HepG2 (cell line): ENCODE results near the gene POU6F2. TPM values are rescaled to one million over a fixed set of nuclear protein-coding genes. Genes with fewer than 3 reads are reported as not detected.

Source experiments
- ATAC-seq: fragments of 200-7000 bp; cut with Tn5 transposase; 3 replicates; pipeline ENCODE4 v1.9.1; 2020; ENCODE audit warnings: mild to moderate bottlenecking, moderate library complexity
- BruUV-seq: library from RNA; stranded (reverse); fragments of 400-500 nt; replicated peaks from 2 replicates; lab custom pipeline; 2021; lab: Mats Ljungman, UMichigan
- CTCF ChIA-PET: fragments of 300-600 bp; formaldehyde crosslinking; extraction: SDS; loops from one replicate; lab custom pipeline; 2021; ENCODE audit warnings: low total read pairs, inconsistent platforms, low intra/inter-chr PET ratio; lab: Yijun Ruan, JAX
- POLR2A ChIA-PET: fragments of 350-600 bp; sonication (Branson Sonifier 250); formaldehyde crosslinking; loops from one replicate; lab custom pipeline; 2020; ENCODE audit warnings: antibody characterized with exemption, inconsistent platforms; lab: Yijun Ruan, JAX
- DNase-seq: peaks from one replicate; pipeline ENCODE4 v3.0.0-alpha.2; 2015; ENCODE audit warnings: low spot score
- FAIRE-seq: peaks from 3 replicates; lab custom pipeline; 2011; peaks lifted over from hg19 to GRCh38; lab: Jason Lieb, UNC
- H2AFZ ChIP-seq: one replicate; pipeline ENCODE4 v1.6.1; 2011; ENCODE audit warnings: low read length, inconsistent platforms
- H3K27ac ChIP-seq: fragments of 300-600 bp; 3 replicates; pipeline ENCODE4 v1.8.0; 2011; ENCODE audit warnings: mixed run types, mild to moderate bottlenecking, mixed read lengths, low read length, inconsistent platforms; ENCODE audit not compliant: insufficient read depth; ENCODE audit errors: extremely low read length
- H3K27me3 ChIP-seq, 2 experiments: fragments of 200-600 bp in 1 of 2; 2 replicates in 1 of 2; 3 replicates in 1 of 2; pipeline versions ENCODE4 v1.6.0 to v1.8.0; 2011; ENCODE audit warnings: low read length in 2 of 2, mild to moderate bottlenecking in 2 of 2, moderate library complexity in 2 of 2, inconsistent platforms in 1 of 2; ENCODE audit not compliant: insufficient read depth in 2 of 2, control insufficient read depth in 1 of 2
- H3K36me3 ChIP-seq, 2 experiments: fragments of 200-600 bp in 1 of 2; replicated peaks in 1 of 2; 2 replicates in 1 of 2; 3 replicates in 1 of 2; pipeline versions ENCODE4 v1.5.1 to v1.8.0; 2011; ENCODE audit warnings: low read length in 2 of 2, inconsistent platforms in 1 of 2; ENCODE audit not compliant: insufficient read depth in 2 of 2, control insufficient read depth in 1 of 2
- H3K4me1 ChIP-seq: 2 replicates; pipeline ENCODE4 v1.5.1; 2012; ENCODE audit warnings: low read length, inconsistent platforms; ENCODE audit not compliant: insufficient read depth
- H3K4me2 ChIP-seq: 2 replicates; pipeline ENCODE4 v1.6.0; 2011; ENCODE audit warnings: low read depth, low read length, inconsistent platforms
- H3K4me3 ChIP-seq, 3 experiments: fragments of 200-600 bp in 1 of 3; sonication (generic), shearing (Covaris generic) in 1 of 3; replicated peaks in 1 of 3; 2 replicates each; pipeline ENCODE4 v1.5.1; 2011 to 2016; ENCODE audit warnings: low read length in 3 of 3, inconsistent platforms in 2 of 3, low read depth in 2 of 3, mild to moderate bottlenecking in 2 of 3, control low read depth in 1 of 3, mixed read lengths in 1 of 3; ENCODE audit not compliant: insufficient read depth in 1 of 3
- H3K79me2 ChIP-seq: one replicate; pipeline ENCODE4 v1.6.1; 2011; ENCODE audit warnings: low read length, inconsistent platforms; ENCODE audit not compliant: insufficient read depth
- H3K9ac ChIP-seq: 2 replicates; pipeline ENCODE4 v1.6.0; 2011; ENCODE audit warnings: mild to moderate bottlenecking, low read depth, low read length, inconsistent platforms; ENCODE audit not compliant: insufficient read depth
- H3K9me3 ChIP-seq: 2 replicates; pipeline ENCODE4 v1.5.1; 2012; ENCODE audit warnings: mild to moderate bottlenecking, low read length
- H4K20me1 ChIP-seq: 2 replicates; pipeline ENCODE4 v1.6.0; 2011; ENCODE audit warnings: inconsistent platforms, mild to moderate bottlenecking, low read length, moderate library complexity; ENCODE audit not compliant: insufficient read depth
- FOXK1 ChIP-seq: sonication (generic); formaldehyde crosslinking; IDR thresholded peaks from 2 replicates; pipeline ENCODE4 v1.4.0; 2020; ENCODE audit warnings: low read depth, missing genetic modification reagents, borderline replicate concordance
- HNF4G ChIP-seq, 2 experiments: sonication (generic) in 1 of 2; formaldehyde crosslinking in 1 of 2; IDR thresholded peaks; 2 replicates each; pipeline versions ENCODE4 v1.4.0 to v1.6.1; 2011 to 2020; ENCODE audit warnings: borderline replicate concordance in 2 of 2, low read depth in 2 of 2, mild to moderate bottlenecking in 2 of 2, low read length in 1 of 2, missing genetic modification reagents in 1 of 2, moderate library complexity in 1 of 2
- NR1H2 ChIP-seq: sonication (generic); formaldehyde crosslinking; IDR thresholded peaks from 2 replicates; pipeline ENCODE4 v1.8.1; 2022; ENCODE audit warnings: low read depth, missing genetic modification reagents, borderline replicate concordance
- REL ChIP-seq: sonication (generic); formaldehyde crosslinking; conservative IDR thresholded peaks from 2 replicates; pipeline ENCODE4 v1.8.0; 2022; ENCODE audit warnings: mild to moderate bottlenecking, missing genetic modification reagents, moderate library complexity
- REXO4 ChIP-seq: sonication (generic); formaldehyde crosslinking; IDR thresholded peaks from 2 replicates; pipeline ENCODE4 v1.8.0; 2022; ENCODE audit warnings: missing genetic modification reagents, mild to moderate bottlenecking, borderline replicate concordance
- SMC3 ChIP-seq: IDR thresholded peaks from 2 replicates; pipeline ENCODE4 v1.6.1; 2011; ENCODE audit warnings: low read length, improper control_type of control experiment
- ZNF20 ChIP-seq: sonication (generic); formaldehyde crosslinking; IDR thresholded peaks from 2 replicates; pipeline ENCODE4 v1.4.0; 2020; ENCODE audit warnings: mild to moderate bottlenecking, moderate library complexity, missing genetic modification reagents
- ZNF557 ChIP-seq: sonication (generic); formaldehyde crosslinking; IDR thresholded peaks from 2 replicates; pipeline ENCODE4 v1.4.0; 2020; ENCODE audit warnings: missing genetic modification reagents
- ZNF850 ChIP-seq: sonication (generic); formaldehyde crosslinking; conservative IDR thresholded peaks from 2 replicates; pipeline ENCODE4 v1.9.0; 2021; ENCODE audit warnings: mild to moderate bottlenecking, missing genetic modification reagents
- WGBS: methylation state at CpG from one replicate; pipeline ENCODE4 v1.1.6; 2017; ENCODE audit warnings: low lambda C conversion rate; 5-methylcytosine and 5-hydroxymethylcytosine counted together
- in situ Hi-C: cut with HindIII; loops from 2 replicates; pipeline ENCODE4 v1.10.0; 2017; ENCODE audit warnings: low pct_unique_long_range_greater_than_20kb; ENCODE audit not compliant: extremely low pct_ligation_motif_present
- intact Hi-C: fragments of 100-400 bp; cut with micrococcal nuclease; formaldehyde crosslinking; loops from one replicate; pipeline ENCODE4 v1.10.0; 2022; ENCODE audit not compliant: unreplicated experiment
- polyA plus RNA-seq, 8 experiments: library from polyadenylated mRNA; depleted of rRNA in 3 of 8; stranded (reverse) in 7 of 8; unstranded in 1 of 8; fragments of >200 nt; fragmentation: Illumina TruSeq in 4 of 8; extraction: Trizol in 4 of 8; gene quantifications; 2 replicates each; pipeline versions ENCODE4 v1.2.1 to v1.2.3, GENCODE V29; 2011 to 2016; ENCODE audit warnings: low read depth in 4 of 8, missing spikeins in 1 of 8, mixed read lengths in 1 of 8; ENCODE audit not compliant: insufficient read depth in 1 of 8
- total RNA-seq, 5 experiments: library from RNA; depleted of rRNA; stranded (reverse); fragments of >200 nt; fragmentation: Illumina TruSeq; extraction: Trizol; gene quantifications; 2 replicates each; pipeline ENCODE4 v1.2.3, GENCODE V29; 2016; ENCODE audit warnings: low read depth in 1 of 5
- TF ChIP-seq, protein P1 (sequence below): IDR thresholded peaks from 2 replicates; pipeline ENCODE4 v1.6.1; 2016
- TF ChIP-seq, protein P2 (sequence below): IDR thresholded peaks from 2 replicates; pipeline ENCODE4 v1.6.1; 2016; ENCODE audit warnings: low read depth, borderline replicate concordance
- TF ChIP-seq, protein P3 (sequence below): sonication (generic); formaldehyde crosslinking; IDR thresholded peaks from 2 replicates; pipeline ENCODE4 v1.8.1; 2023; ENCODE audit warnings: mild to moderate bottlenecking, missing genetic modification reagents
- TF ChIP-seq, protein P4 (sequence below): fragments of 450-650 bp; IDR thresholded peaks from 2 replicates; pipeline ENCODE4 v1.6.1; 2017
- TF ChIP-seq, protein P5 (sequence below): sonication (generic); formaldehyde crosslinking; IDR thresholded peaks from 2 replicates; pipeline ENCODE4 v1.4.0; 2020; ENCODE audit warnings: missing genetic modification reagents, borderline replicate concordance

Gene POU6F2
- total and polyA plus RNA-seq, 2 of the 13 experiments (the other 11 are each of a cell fraction or from before 2014, with no cell fraction given), result not detected

DNA sequence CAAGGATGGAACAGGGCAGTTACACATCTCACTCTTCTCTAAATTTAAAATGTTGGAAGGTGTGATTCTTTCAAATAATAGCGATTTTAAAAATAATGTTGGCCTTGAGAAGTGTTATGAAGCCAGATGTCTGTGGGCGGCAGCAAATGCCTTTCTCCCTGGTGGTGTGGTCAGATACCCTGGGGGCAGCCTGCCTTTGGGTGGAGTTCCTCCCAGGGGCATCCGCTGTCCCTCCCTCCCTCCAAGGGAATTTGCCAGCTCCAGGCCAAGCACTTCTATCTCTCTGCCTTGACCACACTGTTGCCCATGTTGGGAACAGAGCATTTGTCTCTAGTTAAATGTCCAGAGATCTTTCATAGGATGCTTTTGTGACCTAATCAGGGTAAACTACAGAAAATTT, 121.4 kb downstream of the POU6F2 start (continued):
- TF ChIP-seq FOXK1 (CRISPR knock-in tag), result no peak

DNA sequence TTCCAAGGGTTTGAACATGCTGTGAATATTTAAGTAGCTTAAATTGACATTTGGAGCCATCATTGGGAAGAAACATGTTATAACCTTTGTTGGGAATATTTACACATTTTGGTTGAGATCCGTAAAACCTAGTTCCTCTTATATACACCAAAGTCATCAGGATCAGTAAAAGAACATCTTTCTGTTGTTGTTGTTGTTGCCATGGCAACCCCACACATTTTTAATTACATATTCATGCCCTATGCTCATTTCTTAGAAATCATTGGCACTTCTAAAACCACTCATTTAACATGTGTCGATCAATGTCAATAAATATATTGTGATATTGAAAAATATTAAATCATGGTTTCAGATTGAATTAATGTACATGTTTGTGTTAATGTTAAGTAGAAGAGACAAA, 122.6 kb downstream of the POU6F2 start:
- ChIA-PET POLR2A (no interaction called here), CTCF (no interaction called here)
- no peaks in the 10 kb centered on the region for H4K20me1 ChIP-seq
- no peak overlapping the region for H3K9ac ChIP-seq
- H3K27ac ChIP-seq, result no peak overlapping the region
- H3K4me1 ChIP-seq, result no peaks in the 10 kb centered on the region
- H3K79me2 ChIP-seq, result no peaks in the 10 kb centered on the region
- FAIRE-seq (no peak), DNase-seq (no peak), ATAC-seq (no peak)
- H3K4me3 ChIP-seq, result no peak overlapping the region
- no peak overlapping the region for H2AFZ ChIP-seq
- H3K4me2 ChIP-seq, result no peak overlapping the region
- intact Hi-C loops (no loop called here), in situ Hi-C loops (no loop called here)
- no peaks in the 10 kb centered on the region; a peak in 1 of 5 replicates for H3K27me3 ChIP-seq
- no TSS peak for BruUV-seq
- H3K36me3 ChIP-seq, result no peaks in the 10 kb centered on the region
- WGBS, result 3% methylated on average over 2 of the region's 2 CpGs
- H3K9me3 ChIP-seq, result no peaks in the 10 kb centered on the region
- TF ChIP-seq REXO4 (CRISPR knock-in tag) (no peak), ZNF20 (CRISPR knock-in tag) (no peak), HNF4G (IDR thresholded peaks at IDR 0.05; ENCODE audit: borderline replicate concordance, low read depth, low read length) (no peak), HNF4G (CRISPR knock-in tag; IDR thresholded peaks at IDR 0.05; ENCODE audit: borderline replicate concordance, low read depth) (no peak), ZNF557 (CRISPR knock-in tag) (no peak), REL (no peak), ZNF850 (no peak), NR1H2 (no peak), SMC3 (no peak)
- TF ChIP-seq, protein P1, sequence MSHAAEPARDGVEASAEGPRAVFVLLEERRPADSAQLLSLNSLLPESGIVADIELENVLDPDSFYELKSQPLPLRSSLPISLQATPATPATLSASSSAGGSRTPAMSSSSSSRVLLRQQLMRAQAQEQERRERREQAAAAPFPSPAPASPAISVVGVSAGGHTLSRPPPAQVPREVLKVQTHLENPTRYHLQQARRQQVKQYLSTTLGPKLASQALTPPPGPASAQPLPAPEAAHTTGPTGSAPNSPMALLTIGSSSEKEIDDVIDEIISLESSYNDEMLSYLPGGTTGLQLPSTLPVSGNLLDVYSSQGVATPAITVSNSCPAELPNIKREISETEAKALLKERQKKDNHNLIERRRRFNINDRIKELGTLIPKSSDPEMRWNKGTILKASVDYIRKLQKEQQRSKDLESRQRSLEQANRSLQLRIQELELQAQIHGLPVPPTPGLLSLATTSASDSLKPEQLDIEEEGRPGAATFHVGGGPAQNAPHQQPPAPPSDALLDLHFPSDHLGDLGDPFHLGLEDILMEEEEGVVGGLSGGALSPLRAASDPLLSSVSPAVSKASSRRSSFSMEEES (CRISPR knock-in tag), result no peak
- TF ChIP-seq, protein P2, sequence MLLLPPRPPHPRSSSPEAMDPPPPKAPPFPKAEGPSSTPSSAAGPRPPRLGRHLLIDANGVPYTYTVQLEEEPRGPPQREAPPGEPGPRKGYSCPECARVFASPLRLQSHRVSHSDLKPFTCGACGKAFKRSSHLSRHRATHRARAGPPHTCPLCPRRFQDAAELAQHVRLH (CRISPR knock-in tag), result no peak
- TF ChIP-seq, protein P3, sequence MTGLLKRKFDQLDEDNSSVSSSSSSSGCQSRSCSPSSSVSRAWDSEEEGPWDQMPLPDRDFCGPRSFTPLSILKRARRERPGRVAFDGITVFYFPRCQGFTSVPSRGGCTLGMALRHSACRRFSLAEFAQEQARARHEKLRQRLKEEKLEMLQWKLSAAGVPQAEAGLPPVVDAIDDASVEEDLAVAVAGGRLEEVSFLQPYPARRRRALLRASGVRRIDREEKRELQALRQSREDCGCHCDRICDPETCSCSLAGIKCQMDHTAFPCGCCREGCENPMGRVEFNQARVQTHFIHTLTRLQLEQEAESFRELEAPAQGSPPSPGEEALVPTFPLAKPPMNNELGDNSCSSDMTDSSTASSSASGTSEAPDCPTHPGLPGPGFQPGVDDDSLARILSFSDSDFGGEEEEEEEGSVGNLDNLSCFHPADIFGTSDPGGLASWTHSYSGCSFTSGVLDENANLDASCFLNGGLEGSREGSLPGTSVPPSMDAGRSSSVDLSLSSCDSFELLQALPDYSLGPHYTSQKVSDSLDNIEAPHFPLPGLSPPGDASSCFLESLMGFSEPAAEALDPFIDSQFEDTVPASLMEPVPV (CRISPR knock-in tag), result no peak
- TF ChIP-seq, protein P4, sequence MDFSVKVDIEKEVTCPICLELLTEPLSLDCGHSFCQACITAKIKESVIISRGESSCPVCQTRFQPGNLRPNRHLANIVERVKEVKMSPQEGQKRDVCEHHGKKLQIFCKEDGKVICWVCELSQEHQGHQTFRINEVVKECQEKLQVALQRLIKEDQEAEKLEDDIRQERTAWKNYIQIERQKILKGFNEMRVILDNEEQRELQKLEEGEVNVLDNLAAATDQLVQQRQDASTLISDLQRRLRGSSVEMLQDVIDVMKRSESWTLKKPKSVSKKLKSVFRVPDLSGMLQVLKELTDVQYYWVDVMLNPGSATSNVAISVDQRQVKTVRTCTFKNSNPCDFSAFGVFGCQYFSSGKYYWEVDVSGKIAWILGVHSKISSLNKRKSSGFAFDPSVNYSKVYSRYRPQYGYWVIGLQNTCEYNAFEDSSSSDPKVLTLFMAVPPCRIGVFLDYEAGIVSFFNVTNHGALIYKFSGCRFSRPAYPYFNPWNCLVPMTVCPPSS, result no peak
- TF ChIP-seq, protein P5, sequence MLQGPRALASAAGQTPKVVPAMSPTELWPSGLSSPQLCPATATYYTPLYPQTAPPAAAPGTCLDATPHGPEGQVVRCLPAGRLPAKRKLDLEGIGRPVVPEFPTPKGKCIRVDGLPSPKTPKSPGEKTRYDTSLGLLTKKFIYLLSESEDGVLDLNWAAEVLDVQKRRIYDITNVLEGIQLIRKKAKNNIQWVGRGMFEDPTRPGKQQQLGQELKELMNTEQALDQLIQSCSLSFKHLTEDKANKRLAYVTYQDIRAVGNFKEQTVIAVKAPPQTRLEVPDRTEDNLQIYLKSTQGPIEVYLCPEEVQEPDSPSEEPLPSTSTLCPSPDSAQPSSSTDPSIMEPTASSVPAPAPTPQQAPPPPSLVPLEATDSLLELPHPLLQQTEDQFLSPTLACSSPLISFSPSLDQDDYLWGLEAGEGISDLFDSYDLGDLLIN (CRISPR knock-in tag), result no peak
